ENCODE measurements around the gene ERC1.

DNA sequence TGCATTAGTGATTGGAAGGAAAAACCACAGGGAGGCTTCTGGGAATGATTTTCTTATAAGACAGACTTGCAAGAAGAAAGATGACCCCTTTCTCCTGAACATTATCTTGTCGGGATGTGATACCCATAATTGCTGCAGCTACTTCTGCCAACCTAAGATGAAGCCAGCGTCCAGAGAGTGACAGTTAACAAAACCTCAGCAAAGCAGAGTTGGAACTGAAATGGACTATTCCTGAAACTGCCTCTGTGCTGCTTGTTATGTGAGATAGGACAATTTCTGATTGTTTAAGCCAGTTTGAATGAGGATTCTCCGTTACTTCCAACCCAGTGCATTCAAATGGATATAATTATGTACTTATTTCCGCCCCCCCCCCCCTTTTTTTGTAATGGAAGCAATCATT is 204.5 kb downstream of the ERC1 start:
- TF ChIP-seq GATA2 (IDR thresholded peaks at IDR 0.05; ENCODE audit: low read depth, low read length) (no peak), GATA3 (IDR thresholded peaks at IDR 0.05; ENCODE audit: low read depth, low read length) (no peak)
